ENCODE measurements around the gene CILP.

Gene CILP

GRCh38 chr15:65165875-65166274, 45.4 kb downstream of the CILP start:
- in situ Hi-C loops (cut with HindIII; ENCODE audit: low sequenced_read_pairs), result no loop called here

- in situ Hi-C loops (cut with HindIII; ENCODE audit: low sequenced_read_pairs), result no loop called here
Observed at GRCh38 chr15:65164139-65164538, 47.1 kb downstream of the CILP start.

GRCh38 chr15:65163041-65163440, 48.2 kb downstream of the CILP start:
- in situ Hi-C loops (cut with HindIII; ENCODE audit: low sequenced_read_pairs), result no loop called here

GRCh38 chr15:65156692-65157091, 54.6 kb downstream of the CILP start:
- in situ Hi-C loops (cut with HindIII; ENCODE audit: low sequenced_read_pairs), result no loop called here

GRCh38 chr15:65154720-65155119, 56.6 kb downstream of the CILP start:
- in situ Hi-C loops (cut with HindIII; ENCODE audit: low sequenced_read_pairs), result no loop called here

GRCh38 chr15:65147902-65148301, 63.4 kb downstream of the CILP start:
- in situ Hi-C loops (cut with HindIII; ENCODE audit: low sequenced_read_pairs), result loop anchor here (5.0 kb wide), 1 partner anchor 36 kb away; no protein-coding TSS in a partner anchor

- in situ Hi-C loops (cut with HindIII; ENCODE audit: low sequenced_read_pairs), result loop anchor here (5.0 kb wide), 1 partner anchor 34 kb away; no protein-coding TSS in a partner anchor
Observed at GRCh38 chr15:65146438-65146837, 64.8 kb downstream of the CILP start.
